Measurements from ENCODE around the gene SUN3. TPM values are rescaled to one million over a fixed set of nuclear protein-coding genes. Genes with fewer than 3 reads are reported as not detected.

The SUN3 gene
- total and polyA plus RNA-seq, 10 of the 15 experiments (the other 5 are each of a cell fraction or from before 2014, with no cell fraction given), result 0.29 to 0.48 TPM; not detected in 8

DNA sequence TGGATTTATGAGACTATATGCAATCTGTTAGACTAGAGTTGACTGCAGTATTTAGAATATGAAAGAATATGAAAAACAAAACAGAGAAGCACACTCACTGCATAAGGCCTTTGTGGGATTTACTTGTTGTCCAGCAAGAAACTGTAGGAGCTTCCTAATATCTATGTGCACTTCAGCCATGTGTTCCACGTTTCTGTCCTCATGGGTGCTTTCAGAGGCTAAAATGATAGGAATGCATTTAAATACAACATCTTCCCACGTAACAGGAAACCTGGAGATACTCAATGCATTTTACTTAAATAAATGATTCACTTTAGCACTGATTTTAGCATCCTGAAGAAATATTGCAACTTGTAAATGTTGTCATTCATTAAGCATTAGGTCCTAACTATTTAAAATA is 61.2 kb downstream of the SUN3 start:
- Histone ChIP-seq H3K4me2 (ENCODE audit: control insufficient read depth, insufficient read depth) (no peak overlapping the region), H3K4me1 (ENCODE audit: control insufficient read depth, insufficient read depth, low read length) (peaks cover 5% of the 10 kb centered on the region), H3K27ac (ENCODE audit: control insufficient read depth, insufficient read depth) (no peak overlapping the region), H4K20me1 (ENCODE audit: control insufficient read depth, insufficient read depth) (no peaks in the 10 kb centered on the region), H3K36me3 (ENCODE audit: control insufficient read depth in 2 of 2, insufficient read depth in 2 of 2, low read length in 1 of 2) (peaks cover 12 to 25% of the 10 kb centered on the region in 2 experiments), H3K9ac (ENCODE audit: control insufficient read depth, insufficient read depth, low read length) (no peak overlapping the region), H3K4me3 (no peak overlapping the region), H2AFZ (ENCODE audit: control insufficient read depth, low read depth, low read length) (no peak overlapping the region), H3K9me3 (replicated peaks; ENCODE audit: control insufficient read depth, insufficient read depth, low read length) (no peaks in the 10 kb centered on the region), H3K27me3 (replicated peaks in 1 of 2; ENCODE audit: control insufficient read depth in 2 of 2, insufficient read depth in 2 of 2, low read length in 1 of 2) (no peaks in the 10 kb centered on the region), H3K79me2 (ENCODE audit: control insufficient read depth, insufficient read depth, low read length) (no peaks in the 10 kb centered on the region)
- POLR2A ChIA-PET, result interaction anchor here (0.6 kb wide), 1 partner anchor 22 kb away, joined by 3 read pairs; no protein-coding TSS in a partner anchor
- CTCF ChIA-PET, result interaction anchor here (0.6 to 2.2 kb wide), 3 partner anchors 22 to 143 kb away, joined by 3 to 20 read pairs (median 7); no protein-coding TSS in a partner anchor
- TF ChIP-seq YBX1 (IDR thresholded peaks at IDR 0.05), result no peak
- no peak for TF ChIP-seq RAD21 (IDR thresholded peaks at IDR 0.05; ENCODE audit: insufficient read depth, low read depth, low read length)
- no peak for TF ChIP-seq NFYA (IDR thresholded peaks at IDR 0.05; ENCODE audit: borderline replicate concordance, low read depth, low read length)
- no peak for TF ChIP-seq POU2F2 (IDR thresholded peaks at IDR 0.05; ENCODE audit: borderline replicate concordance, low read depth, low read length)
- TF ChIP-seq CHD2 (IDR thresholded peaks at IDR 0.05; ENCODE audit: borderline replicate concordance, low read depth, low read length), result no peak
- TF ChIP-seq CBX5 (IDR thresholded peaks at IDR 0.05; ENCODE audit: low read depth), result no peak
- no peak for TF ChIP-seq NFXL1 (IDR thresholded peaks at IDR 0.05; ENCODE audit: borderline replicate concordance)
- TF ChIP-seq MTA3 (IDR thresholded peaks at IDR 0.05; ENCODE audit: borderline replicate concordance, low read length), result no peak
- no peak for TF ChIP-seq KLF5 (IDR thresholded peaks at IDR 0.05; ENCODE audit: partially characterized antibody)
- no peak for TF ChIP-seq CUX1 (IDR thresholded peaks at IDR 0.05; ENCODE audit: insufficient replicate concordance, low read depth, low read length)
- TF ChIP-seq, protein P1, sequence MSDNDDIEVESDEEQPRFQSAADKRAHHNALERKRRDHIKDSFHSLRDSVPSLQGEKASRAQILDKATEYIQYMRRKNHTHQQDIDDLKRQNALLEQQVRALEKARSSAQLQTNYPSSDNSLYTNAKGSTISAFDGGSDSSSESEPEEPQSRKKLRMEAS (IDR thresholded peaks at IDR 0.05; ENCODE audit: low read depth, low read length), result no peak
- TF ChIP-seq TAF1 (IDR thresholded peaks at IDR 0.05; ENCODE audit: borderline replicate concordance, low read depth, low read length), result no peak
- TF ChIP-seq MEF2B (IDR thresholded peaks at IDR 0.05; ENCODE audit: partially characterized antibody, poor library complexity, severe bottlenecking), result no peak
- no peak for TF ChIP-seq SMARCA5 (IDR thresholded peaks at IDR 0.05)
- TF ChIP-seq ZSCAN29 (IDR thresholded peaks at IDR 0.05), result no peak
- no peak for TF ChIP-seq ZNF274 (IDR thresholded peaks at IDR 0.05; ENCODE audit: insufficient read depth, insufficient read length)
- RAD21 ChIA-PET (ENCODE audit: unreplicated experiment), result interaction anchor here (1.1 kb wide), 1 partner anchor 23 kb away, joined by 6 read pairs; no protein-coding TSS in a partner anchor
- WGBS (ENCODE audit: insufficient coverage, insufficient replicate concordance, low lambda C conversion rate, missing lambda C conversion rate), result 91% methylated on average over 2 of the region's 2 CpGs
- FAIRE-seq (no peak), DNase-seq (ENCODE audit: low read depth, low spot score) (no peak), ATAC-seq (no peak)
- SMC1A ChIA-PET (ENCODE audit: uncharacterized antibody, unreplicated experiment), result no interaction called here
- in situ Hi-C loops (cut with MboI) (no loop called here), intact Hi-C loops (cut with micrococcal nuclease; ENCODE audit: unreplicated experiment) (loop anchor here (2.0 kb wide), 1 partner anchor 23 kb away; no protein-coding TSS in a partner anchor)
- no TSS peak for BruUV-seq (replicated peaks)

Data from GM12878 (cell line).